ENCODE data around the gene NEMP2. TPM values are rescaled to one million over a fixed set of nuclear protein-coding genes. Genes with fewer than 3 reads are reported as not detected.

The NEMP2 gene
- total RNA-seq, 1 donor from 2014 or later: 6.4 TPM

- DNase-seq: no peak
These were observed 77.7 kb downstream of the NEMP2 start for GRCh38 chr2:190456833-190457232.

DNA sequence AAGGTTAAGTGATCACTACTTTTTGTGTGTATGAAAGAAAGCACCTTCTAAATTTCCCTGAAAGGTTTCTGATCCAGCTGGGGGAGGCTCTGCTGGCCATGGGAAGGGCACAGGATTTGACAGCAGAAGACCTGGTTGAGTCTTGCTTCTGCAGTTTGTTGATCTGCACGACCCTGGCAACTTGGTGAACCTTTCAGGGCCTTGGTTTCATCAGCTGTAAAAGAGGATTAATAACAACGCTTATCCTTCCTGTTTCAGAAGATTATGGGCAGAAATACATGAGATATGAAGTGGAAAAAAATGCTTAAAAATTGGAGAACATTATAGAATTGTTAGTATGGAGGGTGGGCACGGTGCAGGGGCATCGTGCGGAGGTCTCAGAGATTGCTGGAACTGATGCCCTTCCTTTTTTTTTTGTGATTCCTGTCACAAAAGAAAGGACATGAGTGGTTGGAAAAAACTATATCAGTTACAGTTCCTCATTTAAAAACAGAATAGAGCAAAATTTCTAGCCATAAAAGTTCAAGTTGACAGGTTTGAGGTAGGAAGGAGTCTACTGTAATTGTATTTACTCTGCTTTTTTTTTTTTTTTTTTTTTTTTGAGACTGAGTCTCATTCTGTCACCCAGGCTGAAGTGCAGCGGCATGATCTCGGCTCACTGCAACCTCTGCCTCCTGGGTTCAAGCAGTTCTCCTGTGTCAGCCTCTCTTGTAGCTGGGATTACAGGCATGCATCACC, 79.0 kb downstream of the NEMP2 start:
- DNase-seq: no peak

- DNase-seq: no peak
These were observed 79.7 kb downstream of the NEMP2 start for GRCh38 chr2:190454795-190455194.

Small RNAs within 50 kb of the gene (small RNA-seq; reads per million reads assigned to genes)
- not detected for gene RN7SKP179 (ENCODE audit: low replicate concordance)

Other genes with a start within 250 kb of the NEMP2 start
- gene HIBCH, start 214.9 kb downstream of the NEMP2 start, total RNA-seq: 29.7 TPM
- 16.7 TPM for gene INPP1, start 191.1 kb downstream of the NEMP2 start, total RNA-seq
- 33.5 TPM for gene MFSD6, start 126.4 kb downstream of the NEMP2 start, total RNA-seq
- 109 TPM for gene NAB1, start 114.4 kb upstream of the NEMP2 start, total RNA-seq